Measurements from ENCODE around the gene SHANK1.

GRCh38 chr19:50629194-50629593 is 90.4 kb downstream of the SHANK1 start:
- no peak for TF ChIP-seq CTCF (conservative IDR thresholded peaks at IDR 0.05; ENCODE audit: low read length)
- no peak for TF ChIP-seq EZH2phosphoT487 (IDR thresholded peaks at IDR 0.05; ENCODE audit: borderline replicate concordance, low read depth, low read length)

Data from OCI-LY7 (cell line).